K562 (cell line): ENCODE data around the gene CCDC137. TPM values are rescaled to one million over a fixed set of nuclear protein-coding genes. Genes with fewer than 3 reads are reported as not detected.

Experiments used
- DNMT1 ChIP-seq: fragments of 450-650 bp; IDR thresholded peaks from 2 replicates; pipeline ENCODE4 v1.6.1; 2016; ENCODE audit warnings: antibody characterized with exemption, mild to moderate bottlenecking
- ELK3 ChIP-seq: fragments of 450-650 bp; formaldehyde crosslinking; IDR thresholded peaks from 2 replicates; pipeline ENCODE4 v1.4.0; 2020; ENCODE audit warnings: mild to moderate bottlenecking
- FOS ChIP-seq: IDR thresholded peaks from 3 replicates; pipeline ENCODE4 v1.6.1; 2011; ENCODE audit not compliant: insufficient read length; ENCODE audit errors: extremely low read depth
- FOXA3 ChIP-seq, 2 experiments: fragments of 450-650 bp in 1 of 2; sonication (generic) in 1 of 2; formaldehyde crosslinking; IDR thresholded peaks in 1 of 2; conservative IDR thresholded peaks in 1 of 2; 2 replicates each; pipeline versions ENCODE4 v1.4.0 to v1.8.0; 2020 to 2022; ENCODE audit warnings: mild to moderate bottlenecking in 2 of 2, missing genetic modification reagents in 1 of 2
- GATA2 ChIP-seq: sonication (generic); formaldehyde crosslinking; IDR thresholded peaks from 2 replicates; pipeline ENCODE4 v1.4.0; 2020; ENCODE audit warnings: mild to moderate bottlenecking, missing genetic modification reagents
- HDAC6 ChIP-seq: IDR thresholded peaks from 2 replicates; pipeline ENCODE4 v1.6.1; 2012; ENCODE audit warnings: low read depth, mild to moderate bottlenecking, control low read depth, inconsistent platforms, low read length, moderate library complexity
- MAX ChIP-seq: sonication (generic); formaldehyde crosslinking; IDR thresholded peaks from 2 replicates; pipeline ENCODE4 v1.9.0; 2022; ENCODE audit warnings: mild to moderate bottlenecking, missing genetic modification reagents
- MXI1 ChIP-seq: IDR thresholded peaks from 2 replicates; pipeline ENCODE4 v1.6.1; 2011; ENCODE audit warnings: low read depth, mild to moderate bottlenecking, improper control_type of control experiment, low read length
- NFYB ChIP-seq: IDR thresholded peaks from 2 replicates; pipeline ENCODE4 v1.6.1; 2011; ENCODE audit warnings: mild to moderate bottlenecking, moderate library complexity; ENCODE audit not compliant: insufficient read length; ENCODE audit errors: extremely low read depth
- POLR2AphosphoS5 ChIP-seq: IDR thresholded peaks from 2 replicates; pipeline ENCODE4 v1.6.1; 2011; ENCODE audit warnings: mild to moderate bottlenecking, low read depth, low read length, moderate library complexity; ENCODE audit not compliant: control insufficient read depth, insufficient read depth
- U2AF1 ChIP-seq: fragments of 200-400 bp; formaldehyde crosslinking; optimal IDR thresholded peaks from 2 replicates; pipeline ENCODE3; 2017; ENCODE audit warnings: mild to moderate bottlenecking, low read depth, low read length, moderate library complexity
- ZBTB11 ChIP-seq, 3 experiments: fragments of 200-800 bp in 1 of 3; fragments of 250-450 bp in 1 of 3; fragments of 450-650 bp in 1 of 3; sonication (Bioruptor Pico) in 1 of 3; sonication (Bioruptor generic) in 1 of 3; formaldehyde crosslinking in 1 of 3; IDR thresholded peaks; 2 replicates each; pipeline versions ENCODE4 v1.6.1 to v1.8.0; 2016 to 2022; ENCODE audit warnings: mild to moderate bottlenecking in 2 of 3, missing genetic modification characterization in 2 of 3, missing compliant biosample characterization in 1 of 3, moderate library complexity in 1 of 3
- ZBTB7A ChIP-seq: IDR thresholded peaks from 2 replicates; pipeline ENCODE4 v1.6.1; 2011; ENCODE audit warnings: low read depth, mild to moderate bottlenecking, low read length, moderate library complexity, borderline replicate concordance; ENCODE audit not compliant: control insufficient read depth
- ZNF140 ChIP-seq: fragments of 250-450 bp; sonication (Bioruptor Pico); IDR thresholded peaks from 2 replicates; pipeline ENCODE4 v1.8.0; 2021; ENCODE audit warnings: moderate library complexity, mild to moderate bottlenecking, inconsistent platforms
- ZNF263 ChIP-seq: sonication (generic); formaldehyde crosslinking; IDR thresholded peaks from 2 replicates; pipeline ENCODE4 v1.8.0; 2022; ENCODE audit warnings: mild to moderate bottlenecking, missing genetic modification reagents, borderline replicate concordance
- ZNF644 ChIP-seq: fragments of 200-800 bp; sonication (Bioruptor generic); IDR thresholded peaks from 2 replicates; pipeline ENCODE4 v1.6.1; 2016; ENCODE audit warnings: low read depth, missing genetic modification characterization, missing compliant biosample characterization
- polyA plus RNA-seq, 8 experiments: library from polyadenylated mRNA; depleted of rRNA in 4 of 8; stranded (reverse) in 5 of 8; unstranded in 3 of 8; fragments of >200 nt; fragmentation: Nextera tagmentation in 2 of 8; fragmentation: Illumina TruSeq in 1 of 8; extraction: Ambion mirVana in 2 of 8; extraction: Trizol in 1 of 8; gene quantifications; 2 replicates each; pipeline versions ENCODE4 v1.2.1 to v1.2.3, GENCODE V29; 2011 to 2014; ENCODE audit warnings: inconsistent platforms in 1 of 8, missing spikeins in 1 of 8
- total RNA-seq, 7 experiments: library from RNA; depleted of rRNA in 6 of 7; stranded (reverse); fragments of >200 nt in 6 of 7; fragmentation: Illumina TruSeq in 2 of 7; extraction: Trizol in 2 of 7; gene quantifications; 2 replicates each; pipeline versions ENCODE4 v1.2.1 to v1.2.3, GENCODE V29; 2011 to 2021; ENCODE audit warnings: low replicate concordance in 1 of 7

The CCDC137 gene
- total and polyA plus RNA-seq, 9 of the 15 experiments (the other 6 are each of a cell fraction or from before 2014, with no cell fraction given), result 2.3 to 68.1 (median 38.3) TPM

- TF ChIP-seq MXI1 (no peak), ELK3 (CRISPR knock-in tag) (no peak), HDAC6 (no peak), MAX (CRISPR knock-in tag) (0 out of 2 replicates have a peak, but pooled peaks have one; percentile 21), ZNF263 (CRISPR knock-in tag) (peak; percentile 16; the same call in 1 of the 2 replicates), FOXA3 (CRISPR knock-in tag; conservative IDR thresholded peaks at IDR 0.05 in 1 of 2, IDR thresholded peaks at IDR 0.05 in 1 of 2) (no peak), FOS (no peak), ZBTB7A (no peak), ZNF644 (tag) (no peak), DNMT1 (no peak), POLR2AphosphoS5 (peak; percentile 34; the same call in 1 of the 2 replicates), ZNF140 (CRISPR knock-in tag) (no peak), U2AF1 (no peak), ZBTB11 (CRISPR knock-in tag; IDR thresholded peaks at IDR 0.05) (0 out of 6 replicates have a peak, but pooled peaks of 1 of the 3 experiments have one; percentile 30), GATA2 (CRISPR knock-in tag) (no peak), NFYB (no peak)
Measured at GRCh38 chr17:81700353-81701287, 34.1 kb downstream of the CCDC137 start (continued).
